Endometrial microvascular endothelial cells (primary cell): Measurements from ENCODE around the gene MTRF1. TPM values are rescaled to one million over a fixed set of nuclear protein-coding genes. Genes with fewer than 3 reads are reported as not detected.
"Not testable (repeated sequence)": the region's sequence is repeated elsewhere in the genome, so short reads cannot be mapped to it uniquely, and the experiment has no call there.

Source experiments
- in situ Hi-C: cut with HindIII; loops from 2 replicates; pipeline ENCODE4 v1.10.0; 2017; ENCODE audit warnings: low sequenced_read_pairs, low pct_unique_long_range_greater_than_20kb; ENCODE audit errors: inconsistent ontology term
- total RNA-seq: library from RNA; depleted of rRNA; stranded (reverse); fragments of >200 nt; gene quantifications from one replicate; pipeline ENCODE4 v1.2.3, GENCODE V29; 2015; ENCODE audit errors: inconsistent ontology term

MTRF1 gene
- total RNA-seq, 1 donor from 2014 or later, result 10.7 TPM

DNA sequence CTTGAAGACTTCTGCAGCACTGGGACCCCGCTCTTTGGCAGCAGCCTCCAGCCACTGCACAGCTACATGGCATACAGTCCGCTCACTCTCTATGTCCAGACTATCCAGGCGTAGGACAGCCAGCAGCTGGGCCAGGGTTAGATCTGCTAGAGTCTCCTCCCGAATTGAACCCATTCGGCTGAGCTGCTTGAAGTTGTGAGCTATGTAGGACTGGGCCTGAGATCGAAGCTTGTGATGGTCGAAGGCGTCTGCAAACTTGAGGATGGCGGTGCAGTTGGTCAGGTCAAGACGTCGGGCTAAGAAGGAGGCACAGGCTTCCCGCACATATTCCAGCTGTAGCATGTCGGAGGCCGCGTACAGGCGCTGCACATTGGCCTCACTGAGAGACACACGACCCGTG is 69.9 kb downstream of the MTRF1 start:
- in situ Hi-C loops, result no loop called here

DNA sequence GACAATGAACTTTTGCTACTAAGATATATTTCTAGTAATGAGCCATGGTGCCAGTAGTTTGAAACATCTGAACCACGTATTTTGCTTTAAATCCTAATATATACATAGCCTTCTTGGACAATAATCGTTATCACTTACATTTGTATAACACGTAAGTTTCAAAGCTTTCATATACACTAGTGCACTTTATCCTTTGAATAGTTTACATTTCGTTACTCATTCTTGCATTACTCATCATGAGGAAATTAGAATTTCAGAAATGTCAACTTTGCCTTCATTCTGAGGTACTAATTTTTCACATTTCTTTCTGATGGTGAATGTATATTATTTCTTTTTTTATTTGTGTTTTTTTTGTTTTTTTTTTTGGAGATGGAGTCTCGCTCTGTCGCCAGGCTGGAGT is 74.8 kb downstream of the MTRF1 start:
- in situ Hi-C loops, result no loop called here

DNA sequence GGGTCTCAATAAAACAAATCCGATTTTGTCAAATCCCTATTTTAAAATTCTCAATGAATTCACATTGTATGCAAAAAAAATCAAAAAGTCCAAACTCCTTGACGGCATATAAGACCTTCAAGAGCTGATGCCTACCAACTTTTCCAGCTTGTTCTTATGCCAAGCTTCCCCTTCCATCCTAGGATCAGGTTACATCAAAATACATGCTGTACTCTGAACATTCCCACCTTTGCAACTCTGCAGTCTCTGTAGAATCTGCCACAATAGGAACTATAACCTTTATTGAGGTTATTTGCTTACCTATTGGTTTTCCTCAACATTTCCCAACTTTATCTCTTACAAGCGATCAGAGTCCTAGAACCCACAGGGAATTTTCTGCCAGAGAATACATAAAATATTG is 76.9 kb downstream of the MTRF1 start:
- in situ Hi-C loops, result no loop called here

DNA sequence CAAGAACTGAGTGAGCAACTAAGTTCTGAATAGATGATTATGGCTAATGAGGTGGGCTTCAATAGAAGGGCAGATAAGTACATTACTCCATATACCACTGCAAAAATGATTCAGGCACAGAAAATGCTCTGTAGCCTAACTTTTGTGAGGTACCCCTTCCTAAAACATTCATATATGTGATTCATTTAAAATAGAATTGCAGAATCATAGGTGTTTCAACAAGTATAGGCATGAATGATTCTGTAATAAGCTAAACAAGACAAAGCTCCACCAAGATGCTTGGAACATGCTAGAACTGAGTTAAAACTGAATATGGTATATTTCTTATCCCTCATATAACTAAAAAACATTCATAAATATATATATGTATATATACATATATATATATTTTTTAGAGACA is 81.1 kb downstream of the MTRF1 start:
- in situ Hi-C loops, result no loop called here

- in situ Hi-C loops, result no loop called here
Measured at GRCh38 chr13:41179593-41180250, 83.7 kb downstream of the MTRF1 start.

GRCh38 chr13:41178040-41178439 is 85.3 kb downstream of the MTRF1 start:
- in situ Hi-C loops, result no loop called here

DNA sequence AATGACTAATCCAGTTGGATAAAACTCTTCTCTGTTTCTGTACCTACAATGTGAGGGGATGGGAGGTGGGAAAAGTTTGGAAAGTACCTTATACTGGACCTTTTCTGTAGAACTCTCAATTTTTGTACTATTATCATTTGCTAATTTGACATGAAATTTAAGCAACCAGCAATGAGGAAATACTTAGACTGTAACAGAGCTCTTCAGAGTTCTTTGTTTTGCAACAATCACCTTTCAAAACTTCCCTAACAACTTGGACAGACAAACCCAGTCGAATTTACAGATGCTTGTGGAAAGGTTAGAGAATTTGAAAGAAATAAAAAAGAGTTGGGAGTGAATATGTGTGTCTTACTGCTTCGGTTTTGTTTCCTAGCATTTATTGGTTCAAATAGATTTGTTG is 85.8 kb downstream of the MTRF1 start:
- in situ Hi-C loops, result no loop called here

GRCh38 chr13:41175576-41175975 is 87.8 kb downstream of the MTRF1 start:
- in situ Hi-C loops, result not testable (repeated sequence)

Other genes starting within 250 kb of the MTRF1 start
- 61.0 TPM for gene ELF1, start 244.3 kb downstream of the MTRF1 start, total RNA-seq
- gene WBP4, start 202.1 kb downstream of the MTRF1 start, total RNA-seq, result 7.2 TPM
- gene KBTBD6, start 130.8 kb downstream of the MTRF1 start, total RNA-seq, result 8.8 TPM
- gene KBTBD7, start 69.0 kb downstream of the MTRF1 start, total RNA-seq, result 1.5 TPM
- 11.5 TPM for gene NAA16, start 47.7 kb upstream of the MTRF1 start, total RNA-seq
- 80.6 TPM for gene RGCC, start 194.0 kb upstream of the MTRF1 start, total RNA-seq